Heart left ventricle (tissue), 13 donors: ENCODE results near the gene SRXN1.

Source experiments
- CTCF ChIP-seq, 12 donors: fragments of 200-600 bp; sonication (generic) in 4 of 12; IDR thresholded peaks; one replicate each; pipeline versions ENCODE4 v1.5.0 to v1.8.0; 2018 to 2022; ENCODE audit warnings: antibody characterized with exemption in 12 of 12, mild to moderate bottlenecking in 5 of 12
- POLR2A ChIP-seq, 2 donors: fragments of 450-650 bp; IDR thresholded peaks; one replicate each; pipeline ENCODE4 v1.6.1; 2017; ENCODE audit warnings: antibody characterized with exemption in 2 of 2, mild to moderate bottlenecking in 2 of 2, moderate library complexity in 2 of 2
- donor health status: ischemic (EF 13 %, LVEDD 7.1; RV severe dilation, severe dysfunction).
- donor health status: DM: no; HTN: yes; CAD: no.
- donor health status: DM: no; HTN: no; CAD: no.
- donor health status: ischemic (EF 25% LVEDD 6.9; RV normal size, moderate dysfunction).
- donor health status: ischemic (EF 25% LVEDD 5.7; RV mildly dilated, moderate dysfunction).
- donor health status: ischemic (EF 35%, LVEDD 5.7; RV mildly dilated, moderate dysfunction).
- donor health status: nonischemic (EF 11% LVEDD 7.7; RV severe dilation, severe dysfunction).
- donor health status: DM: yes; HTN: yes; CAD: no.
- donor health status: PGD.
- donor health status: ischemic (EF 29% LVEDD 5.4; RV normal size, mild dysfunction).
- donor health status: nonischemic (EF 23%, LVEDD 6.1; RV moderate dilation, normal function).

GRCh38 chr20:680638-681187 lies 27.7 kb upstream of the SRXN1 start:
- TF ChIP-seq CTCF (IDR thresholded peaks at IDR 0.05) (no peak), POLR2A (IDR thresholded peaks at IDR 0.05) (no peak)
